GM12878 (cell line): ENCODE data around the gene GAB1. TPM values are rescaled to one million over a fixed set of nuclear protein-coding genes. Genes with fewer than 3 reads are reported as not detected.

Experiments
- CEBPB ChIP-seq, 2 experiments: fragments of 150-350 bp in 1 of 2; IDR thresholded peaks; 2 replicates each; pipeline ENCODE4 v1.6.1; 2012 to 2014; ENCODE audit warnings: low read depth in 2 of 2, low read length in 2 of 2, borderline replicate concordance in 1 of 2, inconsistent platforms in 1 of 2
- EED ChIP-seq: sonication (generic); IDR thresholded peaks from 2 replicates; pipeline ENCODE4 v1.6.1; 2016; ENCODE audit warnings: antibody characterized with exemption, low read depth
- EP300 ChIP-seq, 2 experiments: fragments of 150-350 bp in 1 of 2; IDR thresholded peaks; 2 replicates each; pipeline ENCODE4 v1.6.1; 2011 to 2012; ENCODE audit warnings: low read depth in 2 of 2, low read length in 2 of 2, borderline replicate concordance in 1 of 2, improper control_type of control experiment in 1 of 2, inconsistent platforms in 1 of 2; ENCODE audit not compliant: control insufficient read depth in 1 of 2
- ETV6 ChIP-seq, 2 experiments: fragments of 450-650 bp in 1 of 2; IDR thresholded peaks in 1 of 2; conservative IDR thresholded peaks in 1 of 2; 2 replicates each; pipeline ENCODE4 v1.6.1; 2014; ENCODE audit warnings: antibody characterized with exemption in 1 of 2, borderline replicate concordance in 1 of 2, low read depth in 1 of 2, mild to moderate bottlenecking in 1 of 2, moderate library complexity in 1 of 2
- FOS ChIP-seq: IDR thresholded peaks from 3 replicates; pipeline ENCODE4 v1.6.1; 2011; ENCODE audit warnings: borderline replicate concordance; ENCODE audit not compliant: insufficient read length; ENCODE audit errors: extremely low read depth
- IKZF2 ChIP-seq, 2 experiments: fragments of 450-650 bp; IDR thresholded peaks; 2 replicates each; pipeline ENCODE4 v1.6.1; 2017; ENCODE audit warnings: mild to moderate bottlenecking in 2 of 2, moderate library complexity in 2 of 2
- MTA3 ChIP-seq: IDR thresholded peaks from 2 replicates; pipeline ENCODE4 v1.6.1; 2012; ENCODE audit warnings: low read length, inconsistent platforms, borderline replicate concordance
- polyA plus RNA-seq, 11 experiments: library from polyadenylated mRNA; depleted of rRNA in 4 of 11; unstranded in 6 of 11; stranded (reverse) in 5 of 11; fragments of >200 nt; fragmentation: Nextera tagmentation in 4 of 11; fragmentation: Illumina TruSeq in 1 of 11; extraction: Ambion mirVana in 4 of 11; extraction: Trizol in 1 of 11; gene quantifications; 1 replicate in 1 of 11; 2 replicates in 10 of 11; pipeline versions ENCODE4 v1.2.1 to v1.2.3, GENCODE V29; 2011 to 2016; ENCODE audit warnings: inconsistent platforms in 2 of 11, missing spikeins in 2 of 11, low read depth in 1 of 11
- total RNA-seq, 4 experiments: library from RNA; depleted of rRNA in 3 of 4; stranded (reverse); fragments of >200 nt in 3 of 4; fragmentation: Illumina TruSeq in 1 of 4; extraction: Trizol in 1 of 4; gene quantifications; 2 replicates each; pipeline versions ENCODE4 v1.2.1 to v1.2.3, GENCODE V29; 2013 to 2021
- TF ChIP-seq, protein P1 (sequence below): IDR thresholded peaks from 2 replicates; pipeline ENCODE4 v1.6.1; 2012; ENCODE audit warnings: low read length, inconsistent platforms
- TF ChIP-seq, protein P2 (sequence below): fragments of 450-650 bp; IDR thresholded peaks from 2 replicates; pipeline ENCODE4 v1.6.1; 2017; ENCODE audit warnings: mild to moderate bottlenecking, moderate library complexity

GAB1 gene
- total and polyA plus RNA-seq, 10 of the 15 experiments (the other 5 are each of a cell fraction or from before 2014, with no cell fraction given) = 0.37 to 5.3 (median 3.2) TPM

DNA sequence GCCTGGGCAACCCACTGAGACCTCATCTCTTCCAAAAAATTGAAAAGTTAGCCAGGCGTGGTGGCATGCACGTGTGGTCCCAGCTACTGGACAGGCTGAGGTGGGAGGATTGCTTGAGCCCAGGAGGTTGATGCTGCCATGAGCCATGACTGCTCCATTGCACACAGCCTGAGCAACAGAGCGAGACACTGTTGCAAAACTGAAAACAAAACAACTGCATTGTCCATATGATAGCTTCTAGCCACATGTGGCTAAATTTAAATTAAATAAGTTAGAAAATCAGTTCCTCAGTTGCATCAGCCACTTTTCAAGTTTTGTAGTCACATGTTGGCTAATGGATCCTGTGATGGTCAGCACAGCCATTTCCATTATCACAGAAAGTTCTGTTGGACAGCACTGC lies 67.9 kb downstream of the GAB1 start (continued):
- TF ChIP-seq, protein P1, sequence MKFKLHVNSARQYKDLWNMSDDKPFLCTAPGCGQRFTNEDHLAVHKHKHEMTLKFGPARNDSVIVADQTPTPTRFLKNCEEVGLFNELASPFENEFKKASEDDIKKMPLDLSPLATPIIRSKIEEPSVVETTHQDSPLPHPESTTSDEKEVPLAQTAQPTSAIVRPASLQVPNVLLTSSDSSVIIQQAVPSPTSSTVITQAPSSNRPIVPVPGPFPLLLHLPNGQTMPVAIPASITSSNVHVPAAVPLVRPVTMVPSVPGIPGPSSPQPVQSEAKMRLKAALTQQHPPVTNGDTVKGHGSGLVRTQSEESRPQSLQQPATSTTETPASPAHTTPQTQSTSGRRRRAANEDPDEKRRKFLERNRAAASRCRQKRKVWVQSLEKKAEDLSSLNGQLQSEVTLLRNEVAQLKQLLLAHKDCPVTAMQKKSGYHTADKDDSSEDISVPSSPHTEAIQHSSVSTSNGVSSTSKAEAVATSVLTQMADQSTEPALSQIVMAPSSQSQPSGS = peak; percentile 56; the same call in 1 of the 2 replicates
- TF ChIP-seq IKZF2 (IDR thresholded peaks at IDR 0.05) = peak; percentile 10 to 55; a peak in 3 of 4 replicates
- no peak for TF ChIP-seq ETV6 (conservative IDR thresholded peaks at IDR 0.05 in 1 of 2, IDR thresholded peaks at IDR 0.05 in 1 of 2; ENCODE audit: borderline replicate concordance in 1 of 2, low read depth in 1 of 2)
- TF ChIP-seq, protein P2, sequence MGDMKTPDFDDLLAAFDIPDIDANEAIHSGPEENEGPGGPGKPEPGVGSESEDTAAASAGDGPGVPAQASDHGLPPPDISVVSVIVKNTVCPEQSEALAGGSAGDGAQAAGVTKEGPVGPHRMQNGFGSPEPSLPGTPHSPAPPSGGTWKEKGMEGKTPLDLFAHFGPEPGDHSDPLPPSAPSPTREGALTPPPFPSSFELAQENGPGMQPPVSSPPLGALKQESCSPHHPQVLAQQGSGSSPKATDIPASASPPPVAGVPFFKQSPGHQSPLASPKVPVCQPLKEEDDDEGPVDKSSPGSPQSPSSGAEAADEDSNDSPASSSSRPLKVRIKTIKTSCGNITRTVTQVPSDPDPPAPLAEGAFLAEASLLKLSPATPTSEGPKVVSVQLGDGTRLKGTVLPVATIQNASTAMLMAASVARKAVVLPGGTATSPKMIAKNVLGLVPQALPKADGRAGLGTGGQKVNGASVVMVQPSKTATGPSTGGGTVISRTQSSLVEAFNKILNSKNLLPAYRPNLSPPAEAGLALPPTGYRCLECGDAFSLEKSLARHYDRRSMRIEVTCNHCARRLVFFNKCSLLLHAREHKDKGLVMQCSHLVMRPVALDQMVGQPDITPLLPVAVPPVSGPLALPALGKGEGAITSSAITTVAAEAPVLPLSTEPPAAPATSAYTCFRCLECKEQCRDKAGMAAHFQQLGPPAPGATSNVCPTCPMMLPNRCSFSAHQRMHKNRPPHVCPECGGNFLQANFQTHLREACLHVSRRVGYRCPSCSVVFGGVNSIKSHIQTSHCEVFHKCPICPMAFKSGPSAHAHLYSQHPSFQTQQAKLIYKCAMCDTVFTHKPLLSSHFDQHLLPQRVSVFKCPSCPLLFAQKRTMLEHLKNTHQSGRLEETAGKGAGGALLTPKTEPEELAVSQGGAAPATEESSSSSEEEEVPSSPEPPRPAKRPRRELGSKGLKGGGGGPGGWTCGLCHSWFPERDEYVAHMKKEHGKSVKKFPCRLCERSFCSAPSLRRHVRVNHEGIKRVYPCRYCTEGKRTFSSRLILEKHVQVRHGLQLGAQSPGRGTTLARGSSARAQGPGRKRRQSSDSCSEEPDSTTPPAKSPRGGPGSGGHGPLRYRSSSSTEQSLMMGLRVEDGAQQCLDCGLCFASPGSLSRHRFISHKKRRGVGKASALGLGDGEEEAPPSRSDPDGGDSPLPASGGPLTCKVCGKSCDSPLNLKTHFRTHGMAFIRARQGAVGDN = peak; percentile 64; the same call in 1 of the 2 replicates
- peak in 1 of 2 experiments; percentile 41; a peak in 1 of 4 replicates for TF ChIP-seq CEBPB (IDR thresholded peaks at IDR 0.05; ENCODE audit: borderline replicate concordance in 1 of 2, low read depth in 2 of 2, low read length in 2 of 2)
- TF ChIP-seq MTA3 = peak; percentile 39; the same call in 1 of the 2 replicates
- no peak for TF ChIP-seq FOS
- peak; percentile 76; the same call in 1 of the 2 replicates for TF ChIP-seq EED
- TF ChIP-seq EP300 (IDR thresholded peaks at IDR 0.05; ENCODE audit: borderline replicate concordance in 1 of 2, control insufficient read depth in 1 of 2, low read depth in 2 of 2, low read length in 2 of 2) = peak; percentile 40 to 78; a peak in 3 of 4 replicates
